GM23338 (cell line): ENCODE data around the gene IRAK1. TPM values are rescaled to one million over a fixed set of nuclear protein-coding genes. Genes with fewer than 3 reads are reported as not detected.

Experiments
- ATAC-seq: fragments of 200-7000 bp; cut with Tn5 transposase; 3 replicates; pipeline ENCODE4 v1.9.1; 2020
- DNase-seq: peaks from one replicate; pipeline ENCODE4 v3.0.0-alpha.2; 2015; ENCODE audit warnings: low spot score
- H2AFZ ChIP-seq: fragments of 200-600 bp; sonication (generic); 2 replicates; pipeline ENCODE4 v1.8.0; 2016; ENCODE audit warnings: antibody characterized with exemption, mild to moderate bottlenecking, moderate library complexity
- H3F3A ChIP-seq: fragments of 200-600 bp; sonication (generic); replicated peaks from 2 replicates; pipeline ENCODE4 v1.8.0; 2017; ENCODE audit warnings: antibody characterized with exemption, mixed run types, low read depth
- H3K27ac ChIP-seq: fragments of 200-600 bp; sonication (generic); 2 replicates; pipeline ENCODE4 v1.6.1; 2016; ENCODE audit warnings: low read depth
- H3K27me3 ChIP-seq: fragments of 200-600 bp; sonication (generic); 2 replicates; pipeline ENCODE4 v1.8.0; 2016; ENCODE audit warnings: mild to moderate bottlenecking, mixed run types, moderate library complexity; ENCODE audit not compliant: insufficient read depth
- H3K36me3 ChIP-seq: fragments of 200-600 bp; sonication (generic); 2 replicates; pipeline ENCODE4 v1.8.0; 2016; ENCODE audit warnings: mild to moderate bottlenecking; ENCODE audit not compliant: insufficient read depth
- H3K4me1 ChIP-seq: fragments of 200-600 bp; sonication (generic); 2 replicates; pipeline ENCODE4 v1.8.0; 2016; ENCODE audit warnings: mild to moderate bottlenecking, moderate library complexity; ENCODE audit not compliant: insufficient read depth
- H3K4me2 ChIP-seq: fragments of 200-600 bp; sonication (generic); 2 replicates; pipeline ENCODE4 v1.7.1; 2017; ENCODE audit warnings: mixed run types
- H3K4me3 ChIP-seq: fragments of 200-600 bp; sonication (generic); 2 replicates; pipeline ENCODE4 v1.6.1; 2016; ENCODE audit warnings: mixed run types
- H3K79me2 ChIP-seq: fragments of 200-600 bp; sonication (generic); replicated peaks from 2 replicates; pipeline ENCODE4 v1.8.0; 2017; ENCODE audit warnings: mild to moderate bottlenecking; ENCODE audit not compliant: insufficient read depth
- H3K9me2 ChIP-seq: fragments of 200-600 bp; sonication (generic); 2 replicates; pipeline ENCODE4 v1.8.0; 2017; ENCODE audit not compliant: insufficient read depth
- H4K20me1 ChIP-seq: fragments of 200-600 bp; sonication (generic); replicated peaks from 2 replicates; pipeline ENCODE4 v1.8.0; 2017; ENCODE audit warnings: mild to moderate bottlenecking; ENCODE audit not compliant: insufficient read depth
- H3K27ac Mint-ChIP-seq: 2 replicates; pipeline ENCODE4 v1.8.0; 2020; ENCODE audit warnings: inconsistent platforms, mild to moderate bottlenecking, moderate library complexity, mixed read lengths
- H3K27me3 Mint-ChIP-seq: 3 replicates; pipeline ENCODE4 v1.8.0; 2022; ENCODE audit warnings: low read depth, mild to moderate bottlenecking, moderate library complexity, mixed read lengths, inconsistent platforms; ENCODE audit not compliant: insufficient read depth, poor library complexity
- H3K36me3 Mint-ChIP-seq: 3 replicates; pipeline ENCODE4 v1.8.0; 2021; ENCODE audit warnings: low read depth, mild to moderate bottlenecking, inconsistent platforms, moderate library complexity, mixed read lengths
- H3K4me1 Mint-ChIP-seq: 3 replicates; pipeline ENCODE4 v1.8.0; 2020; ENCODE audit warnings: mild to moderate bottlenecking, inconsistent platforms, mixed read lengths
- H3K4me3 Mint-ChIP-seq: 3 replicates; pipeline ENCODE4 v1.8.0; 2021; ENCODE audit warnings: moderate library complexity, mild to moderate bottlenecking, inconsistent platforms, mixed read lengths
- H3K9me3 Mint-ChIP-seq: 3 replicates; pipeline ENCODE4 v1.8.0; 2020; ENCODE audit warnings: moderate library complexity, mild to moderate bottlenecking, inconsistent platforms, mixed read lengths
- CTCF ChIP-seq, 2 experiments: fragments of 200-600 bp in 1 of 2; sonication (generic) in 1 of 2; conservative IDR thresholded peaks; 2 replicates each; pipeline versions ENCODE4 v1.5.1 to v1.6.1; 2016 to 2017; ENCODE audit warnings: antibody characterized with exemption in 2 of 2, low read depth in 2 of 2, mild to moderate bottlenecking in 2 of 2, moderate library complexity in 1 of 2
- ETS1 ChIP-seq: IDR thresholded peaks from 2 replicates; pipeline ENCODE4 v1.6.1; 2016; ENCODE audit warnings: antibody characterized with exemption
- EZH2 ChIP-seq: fragments of 200-600 bp; sonication (generic); IDR thresholded peaks from one replicate; pipeline ENCODE4 v1.8.0; 2017; ENCODE audit warnings: antibody characterized with exemption, mild to moderate bottlenecking, low read depth; ENCODE audit not compliant: unreplicated experiment
- EZH2phosphoT487 ChIP-seq: fragments of 200-600 bp; sonication (generic); IDR thresholded peaks from one replicate; pipeline ENCODE4 v1.8.1; 2018; ENCODE audit warnings: antibody characterized with exemption; ENCODE audit not compliant: unreplicated experiment
- NANOG ChIP-seq: IDR thresholded peaks from 2 replicates; pipeline ENCODE4 v1.6.1; 2016; ENCODE audit warnings: antibody characterized with exemption, borderline replicate concordance
- REST ChIP-seq: IDR thresholded peaks from one replicate; pipeline ENCODE4 v1.6.1; 2018; ENCODE audit warnings: antibody characterized with exemption; ENCODE audit not compliant: unreplicated experiment
- STAT1 ChIP-seq: IDR thresholded peaks from one replicate; pipeline ENCODE4 v1.6.1; 2016; ENCODE audit warnings: antibody characterized with exemption; ENCODE audit not compliant: unreplicated experiment
- ZNF114 ChIP-seq: fragments of 250-450 bp; sonication (Bioruptor Pico); IDR thresholded peaks from 2 replicates; pipeline ENCODE4 v1.5.0; 2020; ENCODE audit warnings: mild to moderate bottlenecking, moderate library complexity
- ZNF462 ChIP-seq: fragments of 250-450 bp; sonication (Bioruptor Pico); IDR thresholded peaks from 2 replicates; pipeline ENCODE4 v1.5.0; 2020; ENCODE audit warnings: mild to moderate bottlenecking, moderate library complexity
- polyA plus RNA-seq: library from polyadenylated mRNA; unstranded; fragments of >200 nt; fragmentation: Nextera tagmentation; extraction: Ambion mirVana; gene quantifications from 2 replicates; pipeline ENCODE4 v1.2.1, GENCODE V29; 2016
- total RNA-seq: library from RNA; depleted of rRNA; stranded (reverse); fragments of >200 nt; shearing (Covaris generic); gene quantifications from 2 replicates; pipeline ENCODE4 v1.2.3, GENCODE V29; 2014

Gene IRAK1
- total and polyA plus RNA-seq, 2 experiments from 2014 or later: 21.6 to 38.0 TPM

- H3F3A ChIP-seq: no peaks in the 10 kb centered on the region
- Mint-ChIP-seq H3K36me3 (peaks cover 25% of the 10 kb centered on the region; the same call in 2 of the 3 replicates), H3K27me3 (peaks cover 10% of the 10 kb centered on the region), H3K27ac (no peak overlapping the region), H3K4me1 (peaks cover 27% of the 10 kb centered on the region), H3K9me3 (no peaks in the 10 kb centered on the region), H3K4me3 (no peak overlapping the region)
- TF ChIP-seq EZH2 (no peak), ZNF114 (no peak), REST (no peak), ZNF462 (CRISPR knock-in tag) (no peak), EZH2phosphoT487 (no peak), NANOG (no peak), STAT1 (no peak), CTCF (conservative IDR thresholded peaks at IDR 0.05; ENCODE audit: low read depth in 2 of 2) (no peak), ETS1 (no peak)
- no peaks in the 10 kb centered on the region for H3K36me3 ChIP-seq
- no peak overlapping the region for H3K4me2 ChIP-seq
- no peaks in the 10 kb centered on the region for H3K9me2 ChIP-seq
- H3K27ac ChIP-seq: no peak overlapping the region
- H3K27me3 ChIP-seq: no peaks in the 10 kb centered on the region
- no peaks in the 10 kb centered on the region for H3K79me2 ChIP-seq
- no peak overlapping the region for H2AFZ ChIP-seq
- H3K4me1 ChIP-seq: no peaks in the 10 kb centered on the region; the same call in 1 of the 2 replicates
- H4K20me1 ChIP-seq: no peaks in the 10 kb centered on the region
- no peak for DNase-seq
- no peak overlapping the region for H3K4me3 ChIP-seq
- ATAC-seq: no peak
These were observed 8.3 kb upstream of the IRAK1 start for GRCh38 chrX:154027986-154028385.
